AG10803 (cell line): ENCODE data around the gene PRKCH.

ENCODE experiments used
- DNase-seq: peaks from one replicate; pipeline ENCODE4 v3.0.0; 2010; ENCODE audit warnings: low read depth
- H3K4me3 ChIP-seq: 2 replicates; pipeline ENCODE4 v1.5.1; 2011; ENCODE audit warnings: mild to moderate bottlenecking, low read length, control low read depth
- CTCF ChIP-seq: conservative IDR thresholded peaks from 2 replicates; pipeline ENCODE4 v1.5.1; 2011; ENCODE audit warnings: mild to moderate bottlenecking, low read length, control low read depth, inconsistent platforms

The PRKCH gene

DNA sequence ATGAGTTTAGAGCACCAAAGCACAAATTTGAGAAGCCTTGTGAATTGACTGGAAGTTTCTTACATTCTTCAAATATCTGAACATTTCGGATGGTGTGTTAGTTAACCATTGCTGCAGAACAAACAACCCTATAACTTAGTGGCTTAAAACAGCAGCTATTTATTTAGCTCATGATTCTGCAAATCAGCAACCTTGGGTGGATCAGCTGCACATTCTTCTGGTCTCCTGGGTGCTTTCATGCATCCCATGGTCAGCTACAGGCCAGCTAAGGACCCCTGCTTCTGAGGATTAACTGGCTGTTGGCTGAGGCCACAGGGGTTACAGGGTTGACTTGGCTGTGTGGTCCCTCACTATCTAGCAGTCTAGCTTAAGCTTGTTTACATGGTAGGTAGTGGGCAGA, 260.0 kb downstream of the PRKCH start:
- H3K4me3 ChIP-seq = no peak overlapping the region
- no peak for DNase-seq

GRCh38 chr14:61581955-61582615, 260.7 kb downstream of the PRKCH start:
- H3K4me3 ChIP-seq = no peak overlapping the region
- DNase-seq = peak; percentile 52

More for the DNA sequence above, 260.0 kb downstream of the PRKCH start:
- TF ChIP-seq CTCF = no peak

GRCh38 chr14:61582815-61583214, 261.4 kb downstream of the PRKCH start:
- peak; percentile 72 for DNase-seq
- TF ChIP-seq CTCF = no peak
- H3K4me3 ChIP-seq = no peak overlapping the region

More at GRCh38 chr14:61581955-61582615, 260.7 kb downstream of the PRKCH start:
- TF ChIP-seq CTCF = no peak

- DNase-seq = peak; percentile 80
- no peak overlapping the region for H3K4me3 ChIP-seq
- TF ChIP-seq CTCF = no peak
Measured at GRCh38 chr14:61584331-61584741, 263.0 kb downstream of the PRKCH start.

- no peak for TF ChIP-seq CTCF
- DNase-seq = peak; percentile 55
- no peak overlapping the region for H3K4me3 ChIP-seq
Measured at GRCh38 chr14:61585598-61586543, 264.5 kb downstream of the PRKCH start.

DNA sequence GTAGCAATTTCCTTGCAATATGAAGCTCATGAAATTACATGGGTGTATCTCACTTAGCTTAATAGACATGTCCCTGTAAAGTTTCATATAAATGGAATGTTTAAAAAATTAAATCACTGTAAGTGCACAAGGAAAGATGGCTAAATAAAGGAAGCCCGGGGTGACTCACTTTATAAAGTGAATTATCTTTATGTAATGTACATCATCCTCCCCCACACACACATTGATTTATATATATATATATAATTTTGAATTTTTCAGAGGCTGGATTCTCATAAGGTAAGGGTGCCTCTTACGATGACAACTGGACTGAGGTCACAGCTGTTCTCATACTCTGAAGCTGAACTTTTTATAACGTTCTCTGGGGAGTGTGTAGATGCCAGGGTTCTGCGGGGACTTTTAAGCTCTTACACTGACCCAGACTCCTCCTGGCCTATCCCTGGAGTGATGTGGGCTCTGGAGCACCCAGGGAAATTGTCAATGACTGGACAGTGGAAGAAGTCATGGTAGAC, 265.2 kb downstream of the PRKCH start:
- DNase-seq = peak; percentile 66
- no peak for TF ChIP-seq CTCF
- H3K4me3 ChIP-seq = no peak overlapping the region
